ENCODE data around the gene NKD1. TPM values are rescaled to one million over a fixed set of nuclear protein-coding genes. Genes with fewer than 3 reads are reported as not detected.

Gene NKD1
- polyA plus RNA-seq, 3 donors: 0.01 TPM; not detected in 2

GRCh38 chr16:50574745-50575136 is 26.5 kb downstream of the NKD1 start:
- H3K27ac Mint-ChIP-seq: no peak overlapping the region
- Histone ChIP-seq H3K4me1 (ENCODE audit: control insufficient read depth in 1 of 2, insufficient read depth in 2 of 2, low read length in 2 of 2) (no peaks in the 10 kb centered on the region), H3K79me2 (ENCODE audit: insufficient read depth, low read length) (no peaks in the 10 kb centered on the region), H3K9ac (ENCODE audit: insufficient read depth, low read length, poor library complexity, severe bottlenecking) (no peak overlapping the region), H4K20me1 (ENCODE audit: insufficient read depth, low read length) (no peaks in the 10 kb centered on the region), H3K9me3 (replicated peaks in 1 of 2; ENCODE audit: control insufficient read depth in 1 of 2, insufficient read depth in 1 of 2, low read length in 2 of 2) (no peaks in the 10 kb centered on the region), H3K27ac (ENCODE audit: low read depth in 1 of 2, low read length in 2 of 2) (no peak overlapping the region), H3K4me3 (replicated peaks in 1 of 3; ENCODE audit: low read depth in 2 of 3, low read length in 3 of 3) (no peak overlapping the region), H3K27me3 (ENCODE audit: control insufficient read depth in 2 of 2, insufficient read depth in 2 of 2, low read length in 2 of 2) (no peaks in the 10 kb centered on the region), H2AFZ (ENCODE audit: insufficient read depth, low read depth, low read length, poor library complexity, severe bottlenecking) (no peak overlapping the region), H3K4me2 (replicated peaks; ENCODE audit: extremely low read depth, low read length, poor library complexity, severe bottlenecking) (no peak overlapping the region), H3K36me3 (replicated peaks in 1 of 2; ENCODE audit: control insufficient read depth in 1 of 2, insufficient read depth in 2 of 2, low read length in 2 of 2) (no peaks in the 10 kb centered on the region)
- no peaks in the 10 kb centered on the region for H3K36me3 Mint-ChIP-seq
- peaks cover 0 to 5% (median 2%) of the 10 kb centered on the region in 7 donors for H3K9me3 Mint-ChIP-seq
- intact Hi-C loops (cut with micrococcal nuclease): no loop called here
- H3K4me1 Mint-ChIP-seq: peaks cover 2% of the 10 kb centered on the region
- H3K4me3 Mint-ChIP-seq: no peak overlapping the region
- no peak for DNase-seq
- no peak for TF ChIP-seq CTCF (IDR thresholded peaks at IDR 0.05)
- peaks cover 1 to 3% (median 3%) of the 10 kb centered on the region in 3 donors for H3K27me3 Mint-ChIP-seq (ENCODE audit: low read depth in 3 of 3)

GRCh38 chr16:50575743-50576142 is 27.5 kb downstream of the NKD1 start:
- Histone ChIP-seq H3K79me2 (ENCODE audit: insufficient read depth, low read length) (no peaks in the 10 kb centered on the region), H3K9ac (ENCODE audit: insufficient read depth, low read length, poor library complexity, severe bottlenecking) (no peak overlapping the region), H3K4me2 (replicated peaks; ENCODE audit: extremely low read depth, low read length, poor library complexity, severe bottlenecking) (no peak overlapping the region), H3K36me3 (replicated peaks in 1 of 2; ENCODE audit: control insufficient read depth in 1 of 2, insufficient read depth in 2 of 2, low read length in 2 of 2) (no peaks in the 10 kb centered on the region), H3K4me3 (replicated peaks in 1 of 3; ENCODE audit: low read depth in 2 of 3, low read length in 3 of 3) (no peak overlapping the region), H3K4me1 (ENCODE audit: control insufficient read depth in 1 of 2, insufficient read depth in 2 of 2, low read length in 2 of 2) (no peaks in the 10 kb centered on the region), H3K27ac (ENCODE audit: low read depth in 1 of 2, low read length in 2 of 2) (no peak overlapping the region), H2AFZ (ENCODE audit: insufficient read depth, low read depth, low read length, poor library complexity, severe bottlenecking) (no peak overlapping the region), H4K20me1 (ENCODE audit: insufficient read depth, low read length) (no peaks in the 10 kb centered on the region), H3K27me3 (ENCODE audit: control insufficient read depth in 2 of 2, insufficient read depth in 2 of 2, low read length in 2 of 2) (no peaks in the 10 kb centered on the region), H3K9me3 (replicated peaks in 1 of 2; ENCODE audit: control insufficient read depth in 1 of 2, insufficient read depth in 1 of 2, low read length in 2 of 2) (no peaks in the 10 kb centered on the region)
- H3K4me1 Mint-ChIP-seq: peaks cover 2% of the 10 kb centered on the region
- 93% methylated on average over 2 of the region's 2 CpGs for WGBS (ENCODE audit: insufficient coverage)
- no peak for TF ChIP-seq CTCF (IDR thresholded peaks at IDR 0.05)
- H3K4me3 Mint-ChIP-seq: no peak overlapping the region
- no peaks in the 10 kb centered on the region for H3K36me3 Mint-ChIP-seq
- no peak overlapping the region for H3K27ac Mint-ChIP-seq
- intact Hi-C loops (cut with micrococcal nuclease): no loop called here
- H3K27me3 Mint-ChIP-seq (ENCODE audit: low read depth in 3 of 3): peaks cover 1 to 3% (median 3%) of the 10 kb centered on the region in 3 donors
- no peak for DNase-seq
- peaks cover 0 to 6% (median 2%) of the 10 kb centered on the region in 7 donors for H3K9me3 Mint-ChIP-seq
